ENCODE measurements around the gene PGLYRP1. TPM values are rescaled to one million over a fixed set of nuclear protein-coding genes. Genes with fewer than 3 reads are reported as not detected.

Gene PGLYRP1
- polyA plus RNA-seq, 1 of the 3 experiments (the other 2 are of a cell fraction): not detected

DNA sequence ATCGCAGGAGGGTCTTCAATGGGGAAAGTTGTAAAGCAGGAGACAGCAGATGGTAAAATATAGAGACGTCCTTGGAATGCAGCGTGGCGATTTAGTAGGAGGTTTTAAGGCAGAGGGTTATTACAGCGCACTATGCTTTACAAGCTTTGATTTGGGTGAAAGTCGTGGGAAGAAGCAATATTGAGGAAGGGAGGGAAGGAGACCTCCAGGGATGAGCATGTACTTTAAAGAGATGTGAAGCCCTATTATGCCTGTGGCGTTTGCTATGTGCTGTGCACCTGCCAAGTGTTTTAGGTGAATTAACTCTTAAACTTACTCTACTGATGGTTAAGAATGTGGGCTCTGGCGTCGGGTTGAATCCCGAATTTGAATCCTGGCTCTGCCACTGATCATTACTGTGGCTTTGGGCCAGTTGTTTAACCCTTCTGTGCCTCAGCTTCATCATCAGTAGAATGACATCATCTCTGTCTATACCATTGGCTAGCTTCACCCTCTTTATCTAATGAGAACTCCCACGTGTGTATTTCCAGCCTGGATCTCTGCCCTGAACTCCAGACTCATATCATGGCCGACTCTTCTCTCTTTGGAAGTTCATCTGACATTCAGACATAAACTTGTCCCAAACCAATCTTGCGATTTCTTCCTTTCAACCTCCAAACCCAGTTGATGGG, 27.0 kb downstream of the PGLYRP1 start:
- Histone ChIP-seq H3K27ac (ENCODE audit: low read depth in 2 of 2, low read length in 1 of 2) (peak overlapping the region; percentile 35 to 47; a peak in 2 of 4 replicates), H2AFZ (ENCODE audit: low read depth) (peak overlapping the region; percentile 92), H3K79me2 (ENCODE audit: insufficient read depth) (peaks cover 19% of the 10 kb centered on the region), H3K9me3 (no peaks in the 10 kb centered on the region), H3K27me3 (ENCODE audit: insufficient read depth) (no peaks in the 10 kb centered on the region), H4K20me1 (ENCODE audit: insufficient read depth) (no peaks in the 10 kb centered on the region), H3K9ac (peak overlapping the region; percentile 74), H3K4me2 (peak overlapping the region; percentile 82), H3K9me2 (no peaks in the 10 kb centered on the region), H3F3A (replicated peaks; ENCODE audit: insufficient read depth) (peaks cover 12% of the 10 kb centered on the region), H3K36me3 (replicated peaks in 1 of 2; ENCODE audit: control insufficient read depth in 1 of 2, insufficient read depth in 2 of 2, low read length in 1 of 2) (no peaks in the 10 kb centered on the region), H3K4me1 (ENCODE audit: control insufficient read depth in 1 of 2, insufficient read depth in 2 of 2, low read depth in 1 of 2, low read length in 1 of 2) (peaks cover 0 to 12% of the 10 kb centered on the region in 2 experiments; a peak in 1 of 4 replicates), H3K4me3 (ENCODE audit: low read depth in 2 of 2, low read length in 1 of 2) (peak overlapping the region; percentile 73 to 84)
- ChIA-PET POLR2A (interaction anchor here (0.8 to 1.0 kb wide), 2 partner anchors 93 to 132 kb away, joined by 3 to 5 read pairs; partner anchors contain the start of gene MYPOP), CTCF (interaction anchor here (1.0 to 3.5 kb wide), 6 partner anchors 15 to 112 kb away, joined by 3 to 13 read pairs (median 4); no protein-coding TSS in a partner anchor)
- no peak for DNase-seq
- TF ChIP-seq, protein P1, sequence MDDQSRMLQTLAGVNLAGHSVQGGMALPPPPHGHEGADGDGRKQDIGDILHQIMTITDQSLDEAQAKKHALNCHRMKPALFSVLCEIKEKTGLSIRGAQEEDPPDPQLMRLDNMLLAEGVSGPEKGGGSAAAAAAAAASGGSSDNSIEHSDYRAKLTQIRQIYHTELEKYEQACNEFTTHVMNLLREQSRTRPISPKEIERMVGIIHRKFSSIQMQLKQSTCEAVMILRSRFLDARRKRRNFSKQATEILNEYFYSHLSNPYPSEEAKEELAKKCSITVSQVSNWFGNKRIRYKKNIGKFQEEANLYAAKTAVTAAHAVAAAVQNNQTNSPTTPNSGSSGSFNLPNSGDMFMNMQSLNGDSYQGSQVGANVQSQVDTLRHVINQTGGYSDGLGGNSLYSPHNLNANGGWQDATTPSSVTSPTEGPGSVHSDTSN (IDR thresholded peaks at IDR 0.05): no peak
- TF ChIP-seq, protein P2, sequence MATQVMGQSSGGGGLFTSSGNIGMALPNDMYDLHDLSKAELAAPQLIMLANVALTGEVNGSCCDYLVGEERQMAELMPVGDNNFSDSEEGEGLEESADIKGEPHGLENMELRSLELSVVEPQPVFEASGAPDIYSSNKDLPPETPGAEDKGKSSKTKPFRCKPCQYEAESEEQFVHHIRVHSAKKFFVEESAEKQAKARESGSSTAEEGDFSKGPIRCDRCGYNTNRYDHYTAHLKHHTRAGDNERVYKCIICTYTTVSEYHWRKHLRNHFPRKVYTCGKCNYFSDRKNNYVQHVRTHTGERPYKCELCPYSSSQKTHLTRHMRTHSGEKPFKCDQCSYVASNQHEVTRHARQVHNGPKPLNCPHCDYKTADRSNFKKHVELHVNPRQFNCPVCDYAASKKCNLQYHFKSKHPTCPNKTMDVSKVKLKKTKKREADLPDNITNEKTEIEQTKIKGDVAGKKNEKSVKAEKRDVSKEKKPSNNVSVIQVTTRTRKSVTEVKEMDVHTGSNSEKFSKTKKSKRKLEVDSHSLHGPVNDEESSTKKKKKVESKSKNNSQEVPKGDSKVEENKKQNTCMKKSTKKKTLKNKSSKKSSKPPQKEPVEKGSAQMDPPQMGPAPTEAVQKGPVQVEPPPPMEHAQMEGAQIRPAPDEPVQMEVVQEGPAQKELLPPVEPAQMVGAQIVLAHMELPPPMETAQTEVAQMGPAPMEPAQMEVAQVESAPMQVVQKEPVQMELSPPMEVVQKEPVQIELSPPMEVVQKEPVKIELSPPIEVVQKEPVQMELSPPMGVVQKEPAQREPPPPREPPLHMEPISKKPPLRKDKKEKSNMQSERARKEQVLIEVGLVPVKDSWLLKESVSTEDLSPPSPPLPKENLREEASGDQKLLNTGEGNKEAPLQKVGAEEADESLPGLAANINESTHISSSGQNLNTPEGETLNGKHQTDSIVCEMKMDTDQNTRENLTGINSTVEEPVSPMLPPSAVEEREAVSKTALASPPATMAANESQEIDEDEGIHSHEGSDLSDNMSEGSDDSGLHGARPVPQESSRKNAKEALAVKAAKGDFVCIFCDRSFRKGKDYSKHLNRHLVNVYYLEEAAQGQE (IDR thresholded peaks at IDR 0.05; ENCODE audit: low read depth, low read length): no peak
- TF ChIP-seq MXI1 (IDR thresholded peaks at IDR 0.05; ENCODE audit: low read depth, low read length) (0 out of 2 replicates have a peak, but pooled peaks have one; percentile 22), FOSL2 (IDR thresholded peaks at IDR 0.05; ENCODE audit: borderline replicate concordance, low read depth) (no peak)
- 15% methylated on average over 13 of the region's 13 CpGs for WGBS (ENCODE audit: low lambda C conversion rate)

DNA sequence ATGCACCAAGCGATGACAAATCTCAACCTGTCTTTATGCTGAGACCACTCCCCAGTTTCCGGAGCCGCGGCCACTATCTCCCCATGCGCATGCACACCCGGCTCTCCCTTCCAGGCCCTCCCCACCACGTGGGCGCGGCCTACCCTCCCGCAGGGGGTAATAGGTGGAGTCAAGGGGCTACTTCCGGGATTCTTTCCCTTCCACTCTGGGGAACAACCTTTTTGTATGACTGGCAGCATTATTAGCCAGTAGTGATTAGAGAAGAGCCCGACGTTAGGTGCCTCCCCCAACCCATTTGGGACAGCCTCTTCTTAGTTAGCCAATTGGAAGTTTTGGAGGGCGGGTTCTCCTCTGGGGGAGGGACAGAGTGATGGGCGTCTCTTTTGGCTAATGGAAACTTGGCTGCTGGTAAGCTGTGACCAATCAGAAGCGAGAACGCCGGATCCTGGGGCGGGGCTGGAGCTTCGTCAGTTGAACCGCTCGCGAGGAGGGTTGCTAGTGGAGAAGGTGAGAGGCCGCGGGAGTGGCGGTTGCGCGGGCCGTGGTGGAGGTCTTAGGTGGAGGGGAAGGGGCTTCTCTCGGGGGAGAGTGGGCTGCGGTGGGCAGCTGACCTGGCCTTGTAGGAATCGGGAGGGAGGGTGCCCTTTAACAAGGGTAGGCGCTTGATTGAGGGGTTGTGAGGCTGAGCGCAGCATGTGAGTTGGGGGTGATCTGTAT, 27.7 kb downstream of the PGLYRP1 start, which contains the start of gene CCDC61:
TSS of gene CCDC61 (plus strand) at position 470 of the 717 bp plus-strand sequence. CDS start 7,552 bp downstream, outside the sequence.
- 0% methylated on average over 32 of the region's 34 CpGs for WGBS (ENCODE audit: low lambda C conversion rate)
- peak within 1 kb of the TSS; percentile 74 for H3K9ac ChIP-seq
- POLR2A ChIA-PET: interaction anchor here (0.6 to 1.0 kb wide), 3 partner anchors 26 to 132 kb away, joined by 3 to 5 read pairs (median 3); partner anchors contain the start of gene MYPOP
- peaks cover 0 to 12% of the 10 kb centered on the region in 2 experiments; a peak in 1 of 4 replicates for H3K4me1 ChIP-seq (ENCODE audit: control insufficient read depth in 1 of 2, insufficient read depth in 2 of 2, low read depth in 1 of 2, low read length in 1 of 2)
- peaks cover 19% of the 10 kb centered on the region for H3K79me2 ChIP-seq (ENCODE audit: insufficient read depth)
- no peaks in the 10 kb centered on the region for H3K9me3 ChIP-seq
- peak; percentile 95 for DNase-seq
- peak within 1 kb of the TSS; percentile 82 for H3K4me2 ChIP-seq
- H3K36me3 ChIP-seq (replicated peaks in 1 of 2; ENCODE audit: control insufficient read depth in 1 of 2, insufficient read depth in 2 of 2, low read length in 1 of 2): no peaks in the 10 kb centered on the region
- CTCF ChIA-PET: interaction anchor here (1.0 to 1.4 kb wide), 4 partner anchors 20 to 111 kb away, joined by 3 to 5 read pairs (median 3); no protein-coding TSS in a partner anchor
- H3F3A ChIP-seq (replicated peaks; ENCODE audit: insufficient read depth): peaks cover 12% of the 10 kb centered on the region
- peak within 1 kb of the TSS; percentile 35 to 56 for H3K27ac ChIP-seq (ENCODE audit: low read depth in 2 of 2, low read length in 1 of 2)
- H3K9me2 ChIP-seq: no peaks in the 10 kb centered on the region
- H4K20me1 ChIP-seq (ENCODE audit: insufficient read depth): no peaks in the 10 kb centered on the region
- peak within 1 kb of the TSS; percentile 92 for H2AFZ ChIP-seq (ENCODE audit: low read depth)
- no peaks in the 10 kb centered on the region for H3K27me3 ChIP-seq (ENCODE audit: insufficient read depth)
- H3K4me3 ChIP-seq (ENCODE audit: low read depth in 2 of 2, low read length in 1 of 2): peak within 1 kb of the TSS; percentile 73 to 84
- no peak for TF ChIP-seq EP300 (IDR thresholded peaks at IDR 0.05; ENCODE audit: borderline replicate concordance in 1 of 2, low read depth in 1 of 2, low read length in 1 of 2)
- no peak for TF ChIP-seq JUND (IDR thresholded peaks at IDR 0.05)
- TF ChIP-seq RXRA (IDR thresholded peaks at IDR 0.05; ENCODE audit: borderline replicate concordance, low read depth): no peak
- TF ChIP-seq TAF1 (IDR thresholded peaks at IDR 0.05; ENCODE audit: borderline replicate concordance, low read depth, low read length): peak; percentile 55; the same call in 1 of the 2 replicates
- no peak for TF ChIP-seq EZH2phosphoT487 (IDR thresholded peaks at IDR 0.05; ENCODE audit: borderline replicate concordance, low read depth)
- TF ChIP-seq, protein P3, sequence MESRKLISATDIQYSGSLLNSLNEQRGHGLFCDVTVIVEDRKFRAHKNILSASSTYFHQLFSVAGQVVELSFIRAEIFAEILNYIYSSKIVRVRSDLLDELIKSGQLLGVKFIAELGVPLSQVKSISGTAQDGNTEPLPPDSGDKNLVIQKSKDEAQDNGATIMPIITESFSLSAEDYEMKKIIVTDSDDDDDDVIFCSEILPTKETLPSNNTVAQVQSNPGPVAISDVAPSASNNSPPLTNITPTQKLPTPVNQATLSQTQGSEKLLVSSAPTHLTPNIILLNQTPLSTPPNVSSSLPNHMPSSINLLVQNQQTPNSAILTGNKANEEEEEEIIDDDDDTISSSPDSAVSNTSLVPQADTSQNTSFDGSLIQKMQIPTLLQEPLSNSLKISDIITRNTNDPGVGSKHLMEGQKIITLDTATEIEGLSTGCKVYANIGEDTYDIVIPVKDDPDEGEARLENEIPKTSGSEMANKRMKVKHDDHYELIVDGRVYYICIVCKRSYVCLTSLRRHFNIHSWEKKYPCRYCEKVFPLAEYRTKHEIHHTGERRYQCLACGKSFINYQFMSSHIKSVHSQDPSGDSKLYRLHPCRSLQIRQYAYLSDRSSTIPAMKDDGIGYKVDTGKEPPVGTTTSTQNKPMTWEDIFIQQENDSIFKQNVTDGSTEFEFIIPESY (IDR thresholded peaks at IDR 0.05; ENCODE audit: borderline replicate concordance, low read depth): no peak
- TF ChIP-seq, protein P2 (IDR thresholded peaks at IDR 0.05; ENCODE audit: low read depth, low read length): no peak
